Renal pelvis (tissue), 4 donors: ENCODE data around the gene SLC66A2. TPM values are rescaled to one million over a fixed set of nuclear protein-coding genes. Genes with fewer than 3 reads are reported as not detected.

Experiments
- DNase-seq: peaks from one replicate; pipeline ENCODE4 v3.0.0-alpha.2; 2013
- polyA plus RNA-seq, 3 donors: library from polyadenylated mRNA; unstranded; fragments of 120-200 nt; gene quantifications; one replicate each; pipeline ENCODE4 v1.2.1, GENCODE V29; 2013; ENCODE audit not compliant: insufficient read length in 3 of 3

Gene SLC66A2
- polyA plus RNA-seq, 3 donors, result 27.0 to 32.7 (median 31.0) TPM

DNA sequence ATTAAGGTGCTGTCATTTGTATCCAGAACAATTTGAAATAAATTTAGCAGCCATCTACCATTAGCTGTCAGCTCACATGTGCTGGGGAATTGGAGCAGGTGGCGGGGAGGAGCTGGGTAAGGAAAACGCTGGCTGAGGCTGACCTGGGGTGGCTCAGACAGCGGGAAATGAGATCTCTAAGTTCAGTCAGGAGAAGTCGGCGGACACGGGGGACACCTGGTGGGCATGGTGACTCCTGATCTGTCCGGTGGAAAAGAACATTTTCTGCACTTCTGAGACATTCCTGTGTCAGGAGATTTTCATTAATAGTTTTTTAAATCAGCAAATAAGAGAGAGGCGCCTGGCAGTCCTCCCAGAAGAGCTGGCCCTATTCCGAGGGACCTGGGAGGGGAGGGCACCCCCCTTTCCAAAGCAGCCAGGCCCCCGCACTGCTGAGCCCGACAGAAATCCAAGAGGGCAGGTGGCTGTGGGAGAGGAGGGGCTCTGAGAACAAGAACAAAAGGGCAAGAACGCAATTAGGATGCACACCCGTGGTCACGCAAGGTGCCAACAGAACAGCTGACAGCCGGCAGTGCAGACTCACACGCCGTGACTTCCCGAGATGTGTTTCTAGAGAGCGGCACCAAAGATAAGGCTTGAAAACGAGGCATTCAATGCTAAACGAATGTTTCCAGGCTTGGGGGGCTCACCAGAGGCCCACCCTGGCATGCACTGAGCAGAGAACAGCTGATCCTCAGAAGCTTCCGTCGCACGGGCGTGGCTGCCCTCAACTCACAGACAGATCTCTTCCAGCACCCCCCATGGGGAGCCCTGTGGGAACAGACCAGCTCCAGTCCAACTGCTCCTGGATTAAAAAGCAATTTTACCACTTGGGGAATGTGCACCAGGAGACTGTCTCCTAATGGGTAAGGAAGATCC is 26.4 kb downstream of the SLC66A2 start:
- DNase-seq, result peak; percentile 36

DNA sequence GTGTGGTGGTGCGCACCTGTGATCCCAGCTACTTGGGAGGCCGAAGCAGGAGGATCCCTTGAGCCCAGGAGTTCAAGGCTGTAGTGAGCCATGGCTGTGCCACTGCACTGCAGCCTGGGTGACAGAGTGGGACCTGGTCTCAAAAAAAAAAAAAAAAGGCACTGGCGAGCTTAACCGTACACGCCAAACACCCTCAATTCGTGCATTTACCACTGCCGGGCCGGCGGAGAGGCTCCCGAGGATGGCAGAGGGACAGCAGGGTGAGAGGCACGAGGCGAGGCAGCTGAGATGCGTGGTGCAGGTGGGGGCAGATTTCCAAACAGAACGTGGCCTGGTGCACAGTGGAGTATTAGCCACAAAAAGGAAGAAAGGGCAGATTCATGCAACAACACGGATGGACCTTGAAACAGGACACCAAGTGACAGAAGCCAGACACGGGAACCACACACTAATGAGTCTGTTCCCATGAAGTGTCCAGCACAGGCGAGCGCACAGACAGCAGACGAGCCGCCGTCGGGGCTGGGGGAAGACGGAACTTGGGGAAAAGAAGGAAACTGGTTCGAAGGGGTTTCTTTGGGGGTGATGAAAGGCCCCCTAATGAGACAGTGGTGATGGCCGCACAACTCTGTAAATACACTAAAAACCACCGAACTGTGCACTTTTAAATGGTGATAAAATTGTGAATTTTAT is 27.4 kb downstream of the SLC66A2 start:
- no peak for DNase-seq

DNA sequence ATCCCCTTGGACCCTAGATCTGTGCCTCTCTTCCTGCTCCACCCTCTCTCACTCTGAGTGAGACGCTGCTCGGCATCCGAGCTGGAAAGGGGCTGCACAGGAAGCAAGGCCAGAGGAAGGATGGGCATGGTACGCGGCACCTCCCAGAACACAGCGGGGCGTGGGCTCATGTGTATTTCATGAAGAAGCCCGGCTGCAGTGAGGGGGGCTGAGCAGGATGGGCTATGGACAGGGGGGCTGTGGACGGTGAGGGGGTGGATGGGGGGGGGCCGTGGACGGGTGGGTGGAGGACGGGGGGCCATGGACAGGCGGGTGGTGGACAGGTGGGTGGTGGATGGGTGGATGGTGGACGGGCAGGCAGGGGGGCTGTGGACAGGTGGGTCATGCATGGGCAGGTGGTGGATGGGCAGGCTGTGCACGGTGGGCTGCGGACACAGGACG is 28.5 kb downstream of the SLC66A2 start:
- DNase-seq, result no peak

DNA sequence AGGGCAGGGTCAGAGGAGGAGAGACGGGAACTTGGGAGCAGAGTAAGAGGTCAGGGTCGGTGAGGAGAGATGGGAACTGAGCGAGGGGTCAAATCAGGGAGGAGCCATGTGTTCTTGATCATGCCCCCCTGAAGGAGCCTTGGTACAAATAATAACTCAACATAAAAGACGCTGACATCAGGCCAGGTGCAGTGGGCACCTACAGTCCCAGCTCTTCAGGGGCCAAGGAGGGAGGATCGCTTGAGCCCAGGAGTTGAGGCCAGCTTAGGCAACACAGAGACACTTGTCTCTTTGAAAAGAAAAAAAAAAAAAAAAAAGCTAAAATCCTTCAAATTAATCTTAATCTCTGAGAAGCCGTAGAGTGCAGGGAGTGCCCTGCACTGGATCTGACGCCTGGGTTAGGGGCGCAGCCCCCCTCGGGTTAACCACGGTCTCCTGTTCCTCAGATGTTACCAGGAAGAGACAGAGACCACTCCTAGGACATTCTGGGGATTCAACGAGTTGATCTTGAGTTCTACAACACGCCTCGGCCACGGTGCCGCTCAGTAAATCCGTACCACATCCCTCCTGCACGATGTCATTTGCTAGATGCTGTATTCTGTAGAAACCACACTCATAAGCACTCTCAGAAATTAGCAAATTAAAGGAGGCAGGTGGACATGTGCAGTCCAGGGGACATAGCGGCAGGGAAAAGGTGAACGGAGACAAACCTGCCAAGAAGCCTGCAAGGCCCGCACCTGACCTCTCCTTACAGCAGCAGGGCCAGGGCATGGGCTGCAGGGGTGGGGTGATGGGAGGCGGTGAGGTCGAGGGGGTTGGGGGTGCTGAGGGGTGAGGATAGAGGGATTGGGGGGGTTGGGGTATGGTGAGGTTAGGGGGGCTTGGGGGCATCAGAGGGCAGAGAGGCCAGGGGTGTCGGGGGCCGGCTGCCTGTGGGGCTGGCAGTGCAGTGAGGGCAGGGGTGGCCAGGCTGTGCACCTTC is 29.2 kb downstream of the SLC66A2 start:
- DNase-seq, result no peak

DNA sequence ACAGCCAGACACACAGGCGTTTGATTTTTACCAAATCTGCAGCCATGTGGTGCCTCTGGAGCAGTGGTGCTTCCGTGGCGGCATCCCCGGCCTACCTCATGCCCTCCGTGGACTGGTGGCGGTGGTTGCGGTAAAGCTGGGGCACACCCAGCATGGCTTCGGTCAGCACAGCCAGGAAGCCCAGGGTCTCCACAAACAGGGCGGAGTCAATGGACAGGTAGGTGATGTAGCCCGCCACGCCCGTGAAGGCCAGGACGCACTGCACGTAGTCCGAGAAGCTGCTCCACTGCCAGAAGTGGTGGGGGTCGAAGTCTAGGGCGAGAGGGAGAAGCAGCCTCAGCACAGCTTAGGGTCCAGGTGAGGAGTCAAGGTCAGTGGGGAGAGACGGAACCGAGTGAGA is 32.4 kb downstream of the SLC66A2 start:
- no peak for DNase-seq

DNA sequence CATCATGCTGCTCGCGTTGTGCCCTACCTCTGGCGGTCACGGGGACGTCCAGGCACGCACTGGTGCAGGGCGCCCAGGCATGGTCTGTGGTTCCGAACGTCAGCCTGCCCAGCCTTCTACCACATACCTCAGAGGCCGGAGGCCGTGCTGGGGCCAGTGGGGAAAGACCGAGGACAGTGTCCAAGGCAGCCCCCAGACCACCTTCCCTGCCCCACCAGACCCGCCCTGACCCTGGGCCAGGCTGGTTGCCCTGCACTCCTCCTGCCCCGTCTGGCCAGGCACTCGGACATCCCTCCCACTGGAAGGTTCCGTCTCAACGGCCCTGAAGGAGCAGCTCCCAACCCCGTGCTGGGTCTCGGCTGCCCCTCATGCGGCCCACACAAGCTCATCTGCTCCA is 32.8 kb downstream of the SLC66A2 start:
- DNase-seq, result no peak

DNA sequence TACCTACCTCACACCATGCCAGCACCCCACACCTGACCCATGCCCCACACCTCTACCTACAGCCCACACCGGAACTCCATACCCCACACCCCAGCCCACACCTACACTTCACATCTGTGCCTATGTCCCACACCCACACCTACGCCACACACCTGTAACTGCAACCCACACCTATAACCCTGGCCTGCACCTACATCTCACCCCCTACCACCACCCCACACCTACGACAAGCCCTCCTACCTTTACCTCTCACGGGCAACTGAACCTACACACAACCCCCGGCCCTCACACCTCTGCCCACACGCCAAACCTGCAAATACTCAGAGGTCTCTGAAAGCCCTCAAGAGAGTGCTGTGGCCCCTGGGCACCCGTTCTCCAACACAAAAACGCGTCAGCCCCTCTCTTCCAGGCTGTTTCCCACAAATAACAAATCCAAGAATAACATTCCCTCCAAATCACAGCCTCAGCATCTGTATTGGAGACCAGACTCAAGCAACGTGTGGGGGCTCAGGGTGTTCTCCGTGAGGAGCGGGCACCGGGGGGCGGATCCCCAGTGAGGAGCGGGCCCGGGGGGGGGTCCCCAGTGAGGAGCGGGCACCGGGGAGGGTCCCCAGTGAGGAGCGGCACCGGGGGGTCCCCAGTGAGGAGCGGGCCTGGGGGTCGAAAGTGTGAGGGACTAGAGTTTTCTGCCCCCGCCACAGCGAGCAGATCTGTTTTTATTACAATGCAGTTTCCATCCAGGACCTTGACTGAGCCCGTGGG is 33.4 kb downstream of the SLC66A2 start:
- DNase-seq, result no peak

DNA sequence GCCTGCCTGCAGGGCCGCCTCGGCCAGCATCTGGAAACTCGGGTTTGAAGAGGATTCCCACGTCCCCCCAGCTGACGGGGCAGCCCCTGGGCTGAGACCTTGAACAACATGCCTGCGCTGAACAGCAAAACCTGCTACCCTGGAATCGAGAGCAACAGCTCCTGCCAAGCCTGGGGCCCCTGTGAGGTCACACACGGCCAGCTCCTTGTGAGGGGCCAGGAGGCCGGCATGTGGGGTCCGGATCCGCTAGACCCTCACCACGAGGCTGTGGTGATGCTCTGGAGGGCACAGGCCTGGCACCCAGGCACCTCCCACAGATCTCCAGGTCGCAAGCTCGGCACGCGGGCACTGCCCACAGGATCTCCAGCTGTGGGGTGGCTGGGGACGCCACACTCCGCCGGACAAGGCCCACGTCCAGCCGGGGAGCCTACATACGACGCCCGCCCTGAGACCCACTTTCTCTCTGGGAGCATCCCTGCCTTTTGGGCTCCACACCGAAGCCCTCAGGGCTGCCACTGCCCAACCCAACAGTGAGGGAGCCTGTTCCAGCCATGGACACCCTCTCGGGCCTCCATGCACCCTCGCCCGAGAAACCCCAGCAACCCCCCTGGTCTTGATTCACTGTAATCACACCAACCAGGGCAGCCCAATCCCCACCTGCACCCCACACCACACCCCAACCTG is 34.1 kb downstream of the SLC66A2 start:
- no peak for DNase-seq

DNA sequence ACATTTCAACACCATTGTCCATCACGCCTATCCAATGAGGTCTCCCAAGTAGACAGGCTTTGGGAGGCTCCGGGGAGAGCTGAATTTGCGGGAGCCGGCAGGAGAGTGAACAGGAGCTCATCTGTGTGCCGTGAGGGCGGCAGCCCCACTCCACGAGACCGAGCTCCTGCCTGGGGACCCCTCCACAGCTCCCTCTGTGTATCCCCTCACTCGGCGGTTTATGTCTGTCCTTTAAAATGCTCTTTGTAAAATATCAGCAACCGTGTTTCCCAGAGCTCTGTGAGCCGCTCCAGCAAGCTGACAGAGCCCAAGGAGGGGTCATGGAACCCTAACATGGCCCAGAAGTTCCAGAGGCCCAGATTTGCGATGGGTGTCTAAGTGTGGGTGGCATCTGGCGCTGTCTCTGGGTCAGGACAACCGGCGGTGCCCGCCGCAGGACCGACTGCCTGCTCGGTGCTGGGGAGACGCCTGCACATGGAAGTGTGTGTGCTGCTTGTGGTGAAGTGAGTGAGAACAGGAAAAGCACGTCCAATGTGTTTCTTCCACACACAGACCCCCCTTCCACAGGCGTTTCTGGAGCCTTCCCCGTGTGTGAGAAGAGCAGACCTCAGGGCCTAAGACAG is 34.8 kb downstream of the SLC66A2 start:
- DNase-seq, result no peak

DNA sequence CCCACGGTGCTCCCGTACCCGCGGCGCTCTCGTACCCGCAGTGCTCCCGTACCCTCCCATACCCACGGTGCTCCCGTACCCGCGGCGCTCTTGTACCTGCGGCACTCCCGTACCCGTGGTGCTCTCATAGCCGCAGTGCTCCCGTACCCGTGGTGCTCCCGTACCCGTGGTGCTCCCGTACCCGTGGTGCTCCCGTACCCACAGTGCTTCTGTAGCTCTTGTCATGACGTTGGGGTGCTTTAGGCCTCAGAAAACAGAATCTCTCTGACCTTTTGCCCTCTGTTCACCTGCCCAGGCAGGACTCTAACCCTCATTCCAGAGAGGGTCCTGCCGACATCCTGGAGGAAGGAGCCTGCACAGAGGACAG is 35.3 kb downstream of the SLC66A2 start:
- no peak for DNase-seq

DNA sequence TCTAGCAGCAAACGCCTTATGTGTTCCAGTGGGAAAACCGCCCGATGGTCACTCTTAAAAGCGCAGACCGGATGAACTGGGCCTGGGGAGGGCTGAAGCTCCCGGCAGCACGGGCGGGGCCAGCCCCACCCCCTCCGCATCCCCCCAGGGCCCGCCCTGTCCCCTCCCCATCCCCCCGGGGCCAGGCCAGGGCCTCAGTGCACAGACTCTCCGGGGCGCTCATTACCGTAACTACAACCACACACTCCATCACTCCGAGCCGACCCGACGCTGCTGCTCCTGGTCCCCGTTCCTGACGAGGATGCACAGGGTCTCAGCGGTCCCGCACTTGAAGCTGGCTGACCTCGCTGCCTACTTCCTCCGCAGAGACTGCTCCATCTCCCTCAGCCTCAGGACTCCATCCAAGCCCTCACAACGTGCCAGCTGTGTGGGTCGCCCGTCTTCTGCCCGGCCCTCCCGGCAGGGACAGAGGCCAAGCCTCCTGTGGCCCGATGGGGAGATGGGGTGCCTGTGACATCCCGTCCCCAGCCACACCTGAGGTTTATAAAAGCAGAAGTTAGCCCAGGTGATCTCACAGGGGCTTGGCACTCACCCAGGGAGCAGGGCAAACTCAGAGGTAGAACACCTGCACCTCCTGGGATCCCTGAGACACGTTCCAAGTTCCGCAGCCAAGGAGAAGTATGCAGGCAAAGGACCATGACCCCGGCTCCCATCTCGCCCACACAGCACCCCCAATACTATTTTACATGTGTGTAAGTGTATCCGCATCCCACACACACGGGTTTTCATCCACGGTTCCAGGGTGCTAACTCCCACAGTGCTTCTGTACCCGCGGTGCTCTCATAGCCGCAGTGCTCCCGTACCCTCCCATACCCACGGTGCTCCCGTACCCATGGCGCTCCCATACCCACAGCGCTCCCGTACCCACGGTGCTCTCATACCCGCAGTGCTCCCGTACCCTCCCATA is 36.0 kb downstream of the SLC66A2 start:
- DNase-seq, result no peak

DNA sequence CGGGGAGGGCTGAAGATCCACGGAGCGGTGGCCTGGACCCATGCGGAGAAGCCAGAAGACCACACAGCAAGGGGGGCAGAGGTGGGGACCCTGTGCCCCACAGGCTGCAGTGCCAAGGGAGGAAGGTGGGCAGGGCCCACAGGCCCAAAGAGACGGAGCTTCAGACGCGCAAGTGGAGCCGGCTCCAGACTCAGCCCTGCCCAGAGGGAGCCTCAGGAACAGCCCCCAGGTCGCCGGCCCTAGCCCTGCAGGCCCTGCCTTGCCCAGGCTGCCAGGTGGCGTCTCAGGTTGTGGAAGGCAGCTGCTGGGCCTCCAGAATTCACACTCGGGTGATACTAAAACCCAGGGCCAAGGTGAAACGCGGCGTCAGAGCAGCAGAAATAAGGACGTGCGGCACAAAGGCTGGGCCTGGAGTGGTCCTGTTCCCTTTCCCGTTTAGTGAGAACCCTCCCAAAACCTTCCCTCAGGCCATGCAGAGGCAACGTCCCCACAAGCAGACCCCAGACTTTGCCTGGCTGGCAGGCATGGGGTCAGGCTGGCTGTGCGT is 36.8 kb downstream of the SLC66A2 start:
- DNase-seq, result no peak

DNA sequence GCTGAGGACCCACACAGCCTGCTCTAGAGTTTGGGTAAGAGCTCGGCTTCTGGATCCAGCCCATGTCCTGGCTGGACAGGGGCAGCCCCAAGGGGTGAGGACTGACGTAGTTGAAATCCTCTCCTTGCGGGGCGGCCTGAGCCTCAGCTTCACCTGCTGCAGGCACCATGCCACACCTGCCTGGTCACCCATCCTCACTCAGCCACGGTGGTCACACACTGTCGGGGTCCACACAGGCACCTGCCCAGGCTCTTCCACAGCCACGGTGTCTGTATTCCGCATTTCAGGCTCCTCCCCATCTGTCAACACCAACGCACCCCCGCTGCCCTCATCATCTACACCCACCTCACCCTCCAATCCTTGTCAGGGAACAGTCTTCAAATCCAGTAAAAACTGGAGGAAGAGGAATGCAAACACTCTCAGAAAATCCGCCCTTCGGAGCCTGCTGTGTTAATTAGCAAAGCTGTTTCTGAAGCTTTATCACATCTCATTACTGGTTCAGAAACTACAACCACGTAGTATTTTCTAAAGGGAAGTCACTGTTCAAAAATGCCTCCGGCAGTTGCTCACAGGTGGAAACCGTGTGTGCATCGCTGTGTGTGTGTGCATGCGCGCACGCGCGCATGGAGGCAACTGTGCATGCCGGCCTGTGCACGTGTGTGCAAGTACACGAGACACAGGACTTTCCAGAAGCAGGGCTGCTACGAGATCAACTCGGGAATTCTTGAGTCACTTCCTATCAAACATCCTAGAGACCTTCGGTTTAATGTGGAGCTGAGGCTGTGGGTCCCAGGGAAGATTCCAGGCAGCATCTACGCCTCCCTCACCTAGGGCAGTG is 38.2 kb downstream of the SLC66A2 start:
- no peak for DNase-seq

DNA sequence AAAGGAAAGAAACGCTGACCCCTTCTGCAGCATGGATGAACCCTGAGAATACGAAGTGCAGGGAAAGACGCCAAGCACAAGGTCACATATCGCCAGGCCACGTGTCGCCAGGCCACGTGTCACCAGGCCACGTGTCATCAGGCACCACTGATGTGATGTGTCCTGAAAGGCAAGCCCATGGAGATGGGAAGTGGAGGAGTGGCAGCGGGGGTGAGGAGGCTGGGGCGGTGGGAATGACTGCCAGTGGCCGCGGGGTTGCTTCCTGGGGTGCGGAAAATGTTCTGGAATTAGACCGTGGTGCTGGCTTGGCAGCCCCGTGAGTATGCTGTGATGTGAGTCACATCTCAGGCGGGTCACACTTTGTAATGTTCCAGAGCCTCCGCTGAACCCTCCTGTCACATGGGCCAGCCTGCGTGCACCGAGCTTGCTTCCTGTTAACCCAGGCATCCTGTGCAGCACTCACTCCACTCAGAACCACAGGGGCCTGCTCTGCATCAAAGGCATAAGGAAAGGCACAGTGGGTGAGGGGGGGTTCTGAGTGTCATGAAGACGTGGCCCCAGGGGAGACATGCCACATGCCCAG is 39.0 kb downstream of the SLC66A2 start:
- DNase-seq, result no peak

DNA sequence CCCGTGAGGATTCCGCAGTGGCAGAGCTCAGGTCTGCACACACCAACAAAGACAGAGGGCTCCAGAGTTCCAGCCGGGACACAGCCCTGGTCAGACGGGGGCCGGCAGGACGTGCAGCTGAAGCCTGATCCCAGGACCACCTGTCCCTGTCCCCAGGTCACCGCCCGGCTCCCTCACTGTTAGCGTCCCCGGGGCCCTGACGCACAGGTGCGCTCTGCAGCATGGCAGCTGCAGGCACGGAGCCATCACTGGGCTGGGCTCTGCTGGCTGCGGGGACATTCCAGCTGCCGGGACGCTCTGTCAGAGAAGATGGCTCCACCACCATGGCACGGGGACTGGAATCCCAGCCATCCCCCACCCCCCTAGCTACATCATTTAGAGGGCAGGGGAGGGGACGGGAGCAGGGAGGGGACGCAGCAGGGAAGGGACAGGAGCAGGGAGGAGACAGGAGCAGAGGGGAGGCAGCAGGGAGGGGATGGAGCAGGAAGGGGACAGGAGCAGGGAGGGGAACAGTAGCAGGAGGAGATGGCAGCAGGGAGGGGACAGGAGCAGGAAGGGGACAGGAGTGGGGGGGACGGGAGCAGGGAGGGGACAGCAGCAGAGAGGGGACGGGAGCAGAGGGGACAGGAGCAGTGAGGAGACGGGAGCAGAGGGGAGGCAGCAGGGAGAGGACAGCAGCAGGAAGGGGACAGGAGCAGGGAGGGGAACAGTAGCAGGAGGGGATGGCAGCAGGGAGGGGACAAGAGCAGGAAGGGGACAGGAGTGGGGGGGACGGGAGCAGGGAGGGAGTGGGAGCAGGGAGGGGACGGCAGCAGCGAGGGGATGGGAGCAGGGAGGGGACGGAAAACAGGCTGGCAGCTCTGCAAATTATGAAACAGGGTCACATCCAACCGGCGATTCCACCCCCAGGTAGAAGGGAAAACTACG is 39.8 kb downstream of the SLC66A2 start:
- peak; percentile 42 for DNase-seq
